GM12878 (cell line): ENCODE results near the gene SLC25A13.
"Not testable (repeated sequence)": the region's sequence is repeated elsewhere in the genome, so short reads cannot be mapped to it uniquely, and the experiment has no call there.

ENCODE experiments used
- ATF2 ChIP-seq: IDR thresholded peaks from 2 replicates; pipeline ENCODE4 v1.6.1; 2012; ENCODE audit warnings: low read length, inconsistent platforms
- ATF7 ChIP-seq: fragments of 450-650 bp; IDR thresholded peaks from 2 replicates; pipeline ENCODE4 v1.6.1; 2016; ENCODE audit warnings: low read depth, mild to moderate bottlenecking
- CBX5 ChIP-seq: sonication (generic); IDR thresholded peaks from 2 replicates; pipeline ENCODE4 v1.6.1; 2016; ENCODE audit warnings: low read depth, moderate library complexity, mild to moderate bottlenecking, inconsistent platforms
- CHD2 ChIP-seq: IDR thresholded peaks from 2 replicates; pipeline ENCODE4 v1.6.1; 2011; ENCODE audit warnings: low read depth, low read length, improper control_type of control experiment, borderline replicate concordance
- EZH2 ChIP-seq: IDR thresholded peaks from 2 replicates; pipeline ENCODE4 v1.6.1; 2012; ENCODE audit warnings: low read depth, mild to moderate bottlenecking, control low read depth, inconsistent platforms, low read length, borderline replicate concordance; ENCODE audit not compliant: control insufficient read depth
- SPI1 ChIP-seq: IDR thresholded peaks from 2 replicates; pipeline ENCODE4 v1.6.1; 2011; ENCODE audit warnings: low read depth, mild to moderate bottlenecking, low read length, moderate library complexity, borderline replicate concordance; ENCODE audit not compliant: insufficient read depth
- TAF1 ChIP-seq: IDR thresholded peaks from 2 replicates; pipeline ENCODE4 v1.6.1; 2011; ENCODE audit warnings: mild to moderate bottlenecking, low read depth, low read length, borderline replicate concordance
- ZBED1 ChIP-seq: IDR thresholded peaks from 2 replicates; pipeline ENCODE4 v1.6.1; 2016; ENCODE audit warnings: borderline replicate concordance
- TF ChIP-seq, protein P1 (sequence below), 3 experiments: IDR thresholded peaks in 2 of 3; conservative IDR thresholded peaks in 1 of 3; 2 replicates each; pipeline ENCODE4 v1.5.1; 2011; ENCODE audit warnings: low read depth in 3 of 3, low read length in 3 of 3, mild to moderate bottlenecking in 3 of 3, control low read depth in 2 of 3, moderate library complexity in 2 of 3, inconsistent platforms in 1 of 3, mixed read lengths in 1 of 3; ENCODE audit not compliant: control insufficient read depth in 2 of 3, insufficient read depth in 1 of 3; ENCODE audit errors: extremely low read depth in 1 of 3

GRCh38 chr7:96297446-96297845, 24.5 kb downstream of the SLC25A13 start:
- not testable (repeated sequence) for TF ChIP-seq EZH2, TAF1, SPI1, CHD2, ATF7, CBX5, ATF2, ZBED1
- TF ChIP-seq, protein P1, sequence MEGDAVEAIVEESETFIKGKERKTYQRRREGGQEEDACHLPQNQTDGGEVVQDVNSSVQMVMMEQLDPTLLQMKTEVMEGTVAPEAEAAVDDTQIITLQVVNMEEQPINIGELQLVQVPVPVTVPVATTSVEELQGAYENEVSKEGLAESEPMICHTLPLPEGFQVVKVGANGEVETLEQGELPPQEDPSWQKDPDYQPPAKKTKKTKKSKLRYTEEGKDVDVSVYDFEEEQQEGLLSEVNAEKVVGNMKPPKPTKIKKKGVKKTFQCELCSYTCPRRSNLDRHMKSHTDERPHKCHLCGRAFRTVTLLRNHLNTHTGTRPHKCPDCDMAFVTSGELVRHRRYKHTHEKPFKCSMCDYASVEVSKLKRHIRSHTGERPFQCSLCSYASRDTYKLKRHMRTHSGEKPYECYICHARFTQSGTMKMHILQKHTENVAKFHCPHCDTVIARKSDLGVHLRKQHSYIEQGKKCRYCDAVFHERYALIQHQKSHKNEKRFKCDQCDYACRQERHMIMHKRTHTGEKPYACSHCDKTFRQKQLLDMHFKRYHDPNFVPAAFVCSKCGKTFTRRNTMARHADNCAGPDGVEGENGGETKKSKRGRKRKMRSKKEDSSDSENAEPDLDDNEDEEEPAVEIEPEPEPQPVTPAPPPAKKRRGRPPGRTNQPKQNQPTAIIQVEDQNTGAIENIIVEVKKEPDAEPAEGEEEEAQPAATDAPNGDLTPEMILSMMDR (IDR thresholded peaks at IDR 0.05 in 2 of 3, conservative IDR thresholded peaks at IDR 0.05 in 1 of 3; ENCODE audit: control insufficient read depth in 2 of 3, extremely low read depth in 1 of 3, insufficient read depth in 1 of 3, low read depth in 3 of 3, low read length in 3 of 3) = not testable (repeated sequence)
